ENCODE data around the gene CWC22.

Gene CWC22

DNA sequence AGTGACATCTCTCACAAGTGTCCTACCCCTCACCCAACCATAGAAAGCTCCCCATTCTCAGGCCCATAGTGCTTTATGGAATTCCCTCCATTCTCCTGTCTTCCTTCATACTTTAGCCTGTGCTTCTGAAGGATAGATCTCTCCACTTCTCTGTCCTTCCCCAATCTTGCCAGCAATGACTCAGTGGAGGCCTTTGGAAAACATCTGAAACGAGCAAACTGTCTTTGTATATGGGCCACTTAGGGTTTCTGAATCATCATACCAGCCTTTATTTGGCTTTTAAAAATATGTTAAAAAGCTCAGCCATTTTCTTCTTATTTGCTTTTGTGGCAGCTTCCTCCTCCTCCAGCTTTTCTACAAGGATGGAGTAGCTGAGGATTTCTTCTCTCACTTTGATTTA lies 80.1 kb downstream of the CWC22 start:
- POLR2A ChIA-PET, result no interaction called here
- no peak for DNase-seq (ENCODE audit: extremely low spot score)
- TF ChIP-seq SUZ12 (IDR thresholded peaks at IDR 0.05) (no peak), HDGF (IDR thresholded peaks at IDR 0.05; ENCODE audit: borderline replicate concordance) (no peak), ZNF384 (IDR thresholded peaks at IDR 0.05) (no peak), L3MBTL2 (conservative IDR thresholded peaks at IDR 0.05) (no peak), BHLHE40 (IDR thresholded peaks at IDR 0.05; ENCODE audit: borderline replicate concordance) (no peak)
- CTCF ChIA-PET, result no interaction called here

DNA sequence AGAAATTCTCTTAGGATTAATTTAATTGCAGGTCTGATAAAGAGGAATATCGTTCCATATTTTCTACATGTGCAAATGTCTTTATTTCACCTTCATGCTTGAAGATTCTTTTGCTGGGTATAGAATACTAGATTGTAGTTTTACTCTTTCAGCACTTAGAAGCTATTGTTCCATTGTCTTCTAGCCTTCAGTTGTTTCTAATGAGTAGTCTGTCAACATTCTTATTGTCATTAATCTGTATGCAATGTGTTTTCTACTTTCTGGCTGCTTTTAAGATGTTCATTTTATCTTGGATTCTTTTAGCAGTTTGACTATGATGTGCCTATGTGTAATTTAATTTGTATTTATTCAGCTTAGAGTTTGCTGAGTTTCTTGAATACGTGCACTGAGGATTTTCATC lies 81.4 kb downstream of the CWC22 start:
- CTCF ChIA-PET, result no interaction called here
- DNase-seq (ENCODE audit: extremely low spot score), result no peak
- POLR2A ChIA-PET, result no interaction called here
- TF ChIP-seq ARNT (IDR thresholded peaks at IDR 0.05), result no peak
- no peak for TF ChIP-seq FOXK2 (IDR thresholded peaks at IDR 0.05)
- TF ChIP-seq NFRKB (IDR thresholded peaks at IDR 0.05), result no peak
- no peak for TF ChIP-seq CTBP1 (IDR thresholded peaks at IDR 0.05; ENCODE audit: borderline replicate concordance)
- no peak for TF ChIP-seq L3MBTL2 (conservative IDR thresholded peaks at IDR 0.05)
- TF ChIP-seq FOXM1 (IDR thresholded peaks at IDR 0.05; ENCODE audit: borderline replicate concordance), result no peak
- TF ChIP-seq LEF1 (IDR thresholded peaks at IDR 0.05; ENCODE audit: borderline replicate concordance), result no peak

GRCh38 chr2:179917272-179917671 lies 89.8 kb downstream of the CWC22 start:
- DNase-seq (ENCODE audit: extremely low spot score), result no peak
- ChIA-PET POLR2A (no interaction called here), CTCF (no interaction called here)
- no peak for TF ChIP-seq NFRKB (IDR thresholded peaks at IDR 0.05)
- TF ChIP-seq FOXK2 (IDR thresholded peaks at IDR 0.05), result no peak
- no peak for TF ChIP-seq FOXA1 (IDR thresholded peaks at IDR 0.05)
- TF ChIP-seq L3MBTL2 (conservative IDR thresholded peaks at IDR 0.05), result no peak
- no peak for TF ChIP-seq FOXM1 (IDR thresholded peaks at IDR 0.05; ENCODE audit: borderline replicate concordance)
- TF ChIP-seq ARNT (IDR thresholded peaks at IDR 0.05), result no peak
- TF ChIP-seq, protein P1, sequence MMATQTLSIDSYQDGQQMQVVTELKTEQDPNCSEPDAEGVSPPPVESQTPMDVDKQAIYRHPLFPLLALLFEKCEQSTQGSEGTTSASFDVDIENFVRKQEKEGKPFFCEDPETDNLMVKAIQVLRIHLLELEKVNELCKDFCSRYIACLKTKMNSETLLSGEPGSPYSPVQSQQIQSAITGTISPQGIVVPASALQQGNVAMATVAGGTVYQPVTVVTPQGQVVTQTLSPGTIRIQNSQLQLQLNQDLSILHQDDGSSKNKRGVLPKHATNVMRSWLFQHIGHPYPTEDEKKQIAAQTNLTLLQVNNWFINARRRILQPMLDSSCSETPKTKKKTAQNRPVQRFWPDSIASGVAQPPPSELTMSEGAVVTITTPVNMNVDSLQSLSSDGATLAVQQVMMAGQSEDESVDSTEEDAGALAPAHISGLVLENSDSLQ (IDR thresholded peaks at IDR 0.05), result no peak
- no peak for TF ChIP-seq SUZ12 (IDR thresholded peaks at IDR 0.05)
- no peak for TF ChIP-seq TARDBP (IDR thresholded peaks at IDR 0.05)
- no peak for TF ChIP-seq BHLHE40 (IDR thresholded peaks at IDR 0.05; ENCODE audit: borderline replicate concordance)
- no peak for TF ChIP-seq ZNF384 (IDR thresholded peaks at IDR 0.05)
- TF ChIP-seq LEF1 (IDR thresholded peaks at IDR 0.05; ENCODE audit: borderline replicate concordance), result no peak
- TF ChIP-seq HDGF (IDR thresholded peaks at IDR 0.05; ENCODE audit: borderline replicate concordance), result no peak
- TF ChIP-seq SP1 (IDR thresholded peaks at IDR 0.05), result no peak
- no peak for TF ChIP-seq ELF4 (IDR thresholded peaks at IDR 0.05)

DNA sequence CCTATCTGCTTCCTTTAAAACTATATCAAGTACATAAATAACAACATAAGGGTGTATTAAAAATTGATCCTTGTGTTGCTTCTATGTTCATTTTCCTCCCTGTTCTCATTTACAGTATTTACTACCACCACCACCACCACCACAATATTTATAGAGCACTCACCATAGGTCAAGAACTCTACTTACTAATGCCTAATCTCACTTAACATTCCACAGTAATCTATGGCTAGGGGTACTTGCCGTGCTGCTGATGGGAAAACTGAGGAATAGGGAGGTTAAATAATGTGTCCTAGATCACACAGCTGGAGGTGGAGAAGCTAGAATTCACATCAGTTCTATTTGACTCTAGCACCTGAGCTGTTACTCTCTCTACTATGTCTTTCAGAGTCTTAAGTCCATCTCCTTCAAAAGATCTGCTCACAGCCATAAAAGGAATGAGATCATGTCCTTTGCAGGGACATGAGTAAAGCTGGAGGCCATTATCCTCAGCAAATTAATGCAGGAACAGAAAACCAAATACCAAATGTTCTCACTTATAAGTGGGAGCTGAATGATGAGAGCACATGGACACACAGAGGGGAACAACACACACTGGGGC lies 91.6 kb downstream of the CWC22 start:
- TF ChIP-seq ZNF384 (IDR thresholded peaks at IDR 0.05), result no peak
- no peak for TF ChIP-seq FOXK2 (IDR thresholded peaks at IDR 0.05)
- TF ChIP-seq ARNT (IDR thresholded peaks at IDR 0.05), result no peak
- TF ChIP-seq BHLHE40 (IDR thresholded peaks at IDR 0.05; ENCODE audit: borderline replicate concordance), result no peak
- no peak for TF ChIP-seq SP1 (IDR thresholded peaks at IDR 0.05)
- no peak for TF ChIP-seq CTBP1 (IDR thresholded peaks at IDR 0.05; ENCODE audit: borderline replicate concordance)
- no peak for TF ChIP-seq SUZ12 (IDR thresholded peaks at IDR 0.05)
- TF ChIP-seq NFRKB (IDR thresholded peaks at IDR 0.05), result no peak
- DNase-seq (ENCODE audit: extremely low spot score), result no peak
- ChIA-PET CTCF (no interaction called here), POLR2A (no interaction called here)

- DNase-seq (ENCODE audit: extremely low spot score), result no peak
- ChIA-PET CTCF (no interaction called here), POLR2A (no interaction called here)
- no peak for TF ChIP-seq FOXA1 (IDR thresholded peaks at IDR 0.05)
- no peak for TF ChIP-seq ARNT (IDR thresholded peaks at IDR 0.05)
- TF ChIP-seq NFRKB (IDR thresholded peaks at IDR 0.05), result no peak
- no peak for TF ChIP-seq BHLHE40 (IDR thresholded peaks at IDR 0.05; ENCODE audit: borderline replicate concordance)
- no peak for TF ChIP-seq ZNF384 (IDR thresholded peaks at IDR 0.05)
- TF ChIP-seq ELF4 (IDR thresholded peaks at IDR 0.05), result no peak
Observed at GRCh38 chr2:179913809-179914208, 93.3 kb downstream of the CWC22 start.

GRCh38 chr2:179911569-179911968 lies 95.5 kb downstream of the CWC22 start:
- CTCF ChIA-PET, result no interaction called here
- POLR2A ChIA-PET, result no interaction called here
- no peak for TF ChIP-seq TARDBP (IDR thresholded peaks at IDR 0.05)
- no peak for DNase-seq (ENCODE audit: extremely low spot score)

GRCh38 chr2:179910735-179911113 lies 96.4 kb downstream of the CWC22 start:
- POLR2A ChIA-PET, result no interaction called here
- no peak for TF ChIP-seq BHLHE40 (IDR thresholded peaks at IDR 0.05; ENCODE audit: borderline replicate concordance)
- no peak for TF ChIP-seq CTBP1 (IDR thresholded peaks at IDR 0.05; ENCODE audit: borderline replicate concordance)
- TF ChIP-seq, protein P1 (IDR thresholded peaks at IDR 0.05), result no peak
- no peak for TF ChIP-seq SUZ12 (IDR thresholded peaks at IDR 0.05)
- no peak for TF ChIP-seq NFRKB (IDR thresholded peaks at IDR 0.05)
- no peak for TF ChIP-seq LEF1 (IDR thresholded peaks at IDR 0.05; ENCODE audit: borderline replicate concordance)
- no peak for TF ChIP-seq L3MBTL2 (conservative IDR thresholded peaks at IDR 0.05)
- TF ChIP-seq TARDBP (IDR thresholded peaks at IDR 0.05), result no peak
- no peak for TF ChIP-seq HDGF (IDR thresholded peaks at IDR 0.05; ENCODE audit: borderline replicate concordance)
- no peak for TF ChIP-seq FOXK2 (IDR thresholded peaks at IDR 0.05)
- no peak for TF ChIP-seq ZNF384 (IDR thresholded peaks at IDR 0.05)
- no peak for TF ChIP-seq FOXM1 (IDR thresholded peaks at IDR 0.05; ENCODE audit: borderline replicate concordance)
- TF ChIP-seq ELF4 (IDR thresholded peaks at IDR 0.05), result no peak
- no peak for TF ChIP-seq FOXA1 (IDR thresholded peaks at IDR 0.05)
- TF ChIP-seq SP1 (IDR thresholded peaks at IDR 0.05), result no peak
- no peak for TF ChIP-seq ARNT (IDR thresholded peaks at IDR 0.05)

More at GRCh38 chr2:179910735-179911113, 96.4 kb downstream of the CWC22 start:
- CTCF ChIA-PET, result no interaction called here
- no peak for DNase-seq (ENCODE audit: extremely low spot score)

All from HEK293T (cell line).